WTC11 (cell line): ENCODE results near the gene IFNGR1. TPM values are rescaled to one million over a fixed set of nuclear protein-coding genes. Genes with fewer than 3 reads are reported as not detected.

Experiments
- ATAC-seq: fragments of 200-7000 bp; cut with Tn5 transposase; 2 replicates; pipeline ENCODE4 v1.10.0; 2021; ENCODE audit warnings: mild to moderate bottlenecking, moderate library complexity
- CTCF ChIA-PET: fragments of 300-600 bp; sonication (Branson Sonifier 250); formaldehyde crosslinking; loops from one replicate; lab custom pipeline; 2021; ENCODE audit warnings: antibody characterized with exemption; lab: Charles Lee
- POLR2A ChIA-PET: fragments of 350-600 bp; sonication (Branson Sonifier 250); formaldehyde crosslinking; loops from one replicate; lab custom pipeline; 2021; ENCODE audit warnings: antibody characterized with exemption; lab: Charles Lee
- DNase-seq: peaks from one replicate; pipeline ENCODE4 v3.0.0; 2021; ENCODE audit warnings: low spot score
- H3K27ac Mint-ChIP-seq: 2 replicates; pipeline ENCODE4 v1.8.0; 2021; ENCODE audit warnings: mixed read lengths
- H3K27me3 Mint-ChIP-seq: 2 replicates; pipeline ENCODE4 v1.8.0; 2021; ENCODE audit warnings: low read depth, mild to moderate bottlenecking, moderate library complexity, mixed read lengths
- H3K36me3 Mint-ChIP-seq: 2 replicates; pipeline ENCODE4 v1.8.0; 2021; ENCODE audit warnings: mixed read lengths
- H3K4me1 Mint-ChIP-seq: 2 replicates; pipeline ENCODE4 v1.8.0; 2022; ENCODE audit warnings: mixed read lengths
- H3K4me3 Mint-ChIP-seq: 2 replicates; pipeline ENCODE4 v1.8.0; 2021; ENCODE audit warnings: mild to moderate bottlenecking, moderate library complexity, mixed read lengths
- H3K9me3 Mint-ChIP-seq: 2 replicates; pipeline ENCODE4 v1.8.0; 2021; ENCODE audit warnings: mixed read lengths
- ATF1 ChIP-seq: sonication (generic); formaldehyde crosslinking; IDR thresholded peaks from 2 replicates; pipeline ENCODE4 v1.8.1; 2023; ENCODE audit warnings: mild to moderate bottlenecking, moderate library complexity, missing genetic modification reagents
- ELF4 ChIP-seq: sonication (generic); formaldehyde crosslinking; IDR thresholded peaks from 2 replicates; pipeline ENCODE4 v1.8.1; 2022; ENCODE audit warnings: low read depth, mild to moderate bottlenecking, moderate library complexity, missing genetic modification reagents
- ETV6 ChIP-seq: sonication (generic); formaldehyde crosslinking; IDR thresholded peaks from 2 replicates; pipeline ENCODE4 v1.8.1; 2022; ENCODE audit warnings: mild to moderate bottlenecking, missing genetic modification reagents
- FOXJ3 ChIP-seq: sonication (generic); formaldehyde crosslinking; IDR thresholded peaks from 2 replicates; pipeline ENCODE4 v1.9.0; 2021; ENCODE audit warnings: missing genetic modification reagents, mild to moderate bottlenecking, borderline replicate concordance
- FOXK1 ChIP-seq: sonication (generic); formaldehyde crosslinking; IDR thresholded peaks from 2 replicates; pipeline ENCODE4 v1.8.0; 2022; ENCODE audit warnings: mild to moderate bottlenecking, moderate library complexity, missing genetic modification reagents
- JUN ChIP-seq: sonication (generic); formaldehyde crosslinking; IDR thresholded peaks from 2 replicates; pipeline ENCODE4 v1.8.0; 2023; ENCODE audit warnings: mild to moderate bottlenecking, missing genetic modification reagents
- NFATC4 ChIP-seq: fragments of 250-450 bp; sonication (Bioruptor Pico); IDR thresholded peaks from 2 replicates; pipeline ENCODE4 v1.9.0; 2021; ENCODE audit warnings: mild to moderate bottlenecking
- NR3C1 ChIP-seq: sonication (generic); formaldehyde crosslinking; conservative IDR thresholded peaks from 2 replicates; pipeline ENCODE4 v1.8.1; 2023; ENCODE audit warnings: low read depth, mild to moderate bottlenecking, missing genetic modification reagents
- SMAD4 ChIP-seq: sonication (generic); formaldehyde crosslinking; IDR thresholded peaks from 2 replicates; pipeline ENCODE4 v1.8.0; 2022; ENCODE audit warnings: mild to moderate bottlenecking, missing genetic modification reagents
- TEAD4 ChIP-seq: sonication (generic); formaldehyde crosslinking; IDR thresholded peaks from 2 replicates; pipeline ENCODE4 v1.8.0; 2022; ENCODE audit warnings: mild to moderate bottlenecking, missing genetic modification reagents
- ZNF232 ChIP-seq: sonication (generic); formaldehyde crosslinking; IDR thresholded peaks from 2 replicates; pipeline ENCODE4 v1.8.0; 2022; ENCODE audit warnings: mild to moderate bottlenecking, missing genetic modification reagents
- ZNF396 ChIP-seq: fragments of 250-450 bp; sonication (Bioruptor Pico); IDR thresholded peaks from 2 replicates; pipeline ENCODE4 v1.8.0; 2021; ENCODE audit warnings: mild to moderate bottlenecking, moderate library complexity, borderline replicate concordance
- total RNA-seq: library from RNA; stranded (reverse); gene quantifications from 3 replicates; pipeline ENCODE4 v1.2.3, GENCODE V29; 2021
- TF ChIP-seq, protein P1 (sequence below): sonication (generic); formaldehyde crosslinking; IDR thresholded peaks from 2 replicates; pipeline ENCODE4 v1.8.1; 2023; ENCODE audit warnings: mild to moderate bottlenecking, missing genetic modification reagents, moderate library complexity
- TF ChIP-seq, protein P2 (sequence below): fragments of 250-450 bp; sonication (Bioruptor Pico); IDR thresholded peaks from 2 replicates; pipeline ENCODE4 v2.1.2; 2022; ENCODE audit warnings: mild to moderate bottlenecking, moderate library complexity
- TF ChIP-seq, protein P3 (sequence below): fragments of 250-450 bp; sonication (Bioruptor Pico); IDR thresholded peaks from 2 replicates; pipeline ENCODE4 v1.9.0; 2021; ENCODE audit warnings: moderate library complexity, mild to moderate bottlenecking, inconsistent platforms, borderline replicate concordance
- TF ChIP-seq, protein P4 (sequence below): sonication (generic); formaldehyde crosslinking; IDR thresholded peaks from 2 replicates; pipeline ENCODE4 v1.8.0; 2022; ENCODE audit warnings: mild to moderate bottlenecking, missing genetic modification reagents
- TF ChIP-seq, protein P5 (sequence below): sonication (generic); formaldehyde crosslinking; IDR thresholded peaks from 2 replicates; pipeline ENCODE4 v1.8.1; 2022; ENCODE audit warnings: low read depth, mild to moderate bottlenecking, moderate library complexity, missing genetic modification reagents, borderline replicate concordance
- TF ChIP-seq, protein P6 (sequence below): fragments of 250-450 bp; sonication (Bioruptor Pico); IDR thresholded peaks from 2 replicates; pipeline ENCODE4 v1.9.0; 2021; ENCODE audit warnings: mild to moderate bottlenecking
- TF ChIP-seq, protein P7 (sequence below): fragments of 250-450 bp; sonication (Bioruptor Pico); IDR thresholded peaks from 2 replicates; pipeline ENCODE4 v1.8.0; 2021; ENCODE audit warnings: mild to moderate bottlenecking
- TF ChIP-seq, protein P8 (sequence below): fragments of 250-450 bp; sonication (Bioruptor Pico); conservative IDR thresholded peaks from 2 replicates; pipeline ENCODE4 v1.9.0; 2021; ENCODE audit warnings: mild to moderate bottlenecking
- TF ChIP-seq, protein P9 (sequence below): sonication (generic); formaldehyde crosslinking; IDR thresholded peaks from 2 replicates; pipeline ENCODE4 v1.8.1; 2022; ENCODE audit warnings: missing genetic modification reagents, borderline replicate concordance

Gene IFNGR1
- total RNA-seq, 1 experiment from 2014 or later: 17.6 TPM

DNA sequence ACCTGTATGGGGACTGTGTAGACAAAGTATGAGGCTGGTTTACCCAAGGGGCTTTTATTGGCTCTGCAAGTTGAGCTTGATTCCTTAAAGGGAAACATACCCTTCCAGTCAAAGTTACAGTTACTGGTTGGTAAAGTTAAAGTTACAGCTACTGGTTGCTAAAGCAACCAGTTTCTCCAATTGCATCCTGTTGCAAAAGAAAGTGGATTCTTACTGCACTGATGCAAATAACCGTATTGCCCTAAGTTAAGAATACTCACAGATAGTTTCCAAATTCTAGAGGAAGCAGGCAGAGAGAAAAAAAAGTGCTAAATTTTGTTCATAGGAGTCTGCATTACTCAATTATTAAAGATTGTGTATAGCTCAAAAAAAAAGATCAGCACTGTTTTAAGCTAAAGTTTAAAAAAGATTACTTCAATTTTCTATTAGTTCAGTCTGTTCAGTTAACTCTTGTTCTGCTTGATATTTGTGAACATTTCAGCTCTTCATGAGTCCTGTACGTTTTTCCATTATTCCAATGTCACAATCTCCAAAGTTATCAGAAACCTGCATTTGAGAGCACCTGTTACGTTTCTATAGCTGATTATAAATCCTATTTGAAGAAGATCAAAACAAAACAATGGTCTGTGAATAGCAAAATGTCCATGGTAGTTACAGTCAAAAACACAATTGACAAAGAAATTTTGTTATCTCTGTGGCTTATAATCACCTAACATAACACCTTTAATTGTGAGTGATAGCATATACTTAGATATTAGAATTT is 37.1 kb downstream of the IFNGR1 start:
- H3K4me1 Mint-ChIP-seq: no peaks in the 10 kb centered on the region
- H3K36me3 Mint-ChIP-seq: peaks cover 82% of the 10 kb centered on the region
- no peak overlapping the region for H3K27ac Mint-ChIP-seq
- no peak overlapping the region for H3K4me3 Mint-ChIP-seq
- DNase-seq: no peak
- ATAC-seq: no peak
- peaks cover 87% of the 10 kb centered on the region for H3K9me3 Mint-ChIP-seq
- H3K27me3 Mint-ChIP-seq: peaks cover 16% of the 10 kb centered on the region
- ChIA-PET POLR2A (no interaction called here), CTCF (no interaction called here)
- TF ChIP-seq, protein P1, sequence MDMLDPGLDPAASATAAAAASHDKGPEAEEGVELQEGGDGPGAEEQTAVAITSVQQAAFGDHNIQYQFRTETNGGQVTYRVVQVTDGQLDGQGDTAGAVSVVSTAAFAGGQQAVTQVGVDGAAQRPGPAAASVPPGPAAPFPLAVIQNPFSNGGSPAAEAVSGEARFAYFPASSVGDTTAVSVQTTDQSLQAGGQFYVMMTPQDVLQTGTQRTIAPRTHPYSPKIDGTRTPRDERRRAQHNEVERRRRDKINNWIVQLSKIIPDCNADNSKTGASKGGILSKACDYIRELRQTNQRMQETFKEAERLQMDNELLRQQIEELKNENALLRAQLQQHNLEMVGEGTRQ (CRISPR knock-in tag): no peak
- TF ChIP-seq ATF1: no peak

DNA sequence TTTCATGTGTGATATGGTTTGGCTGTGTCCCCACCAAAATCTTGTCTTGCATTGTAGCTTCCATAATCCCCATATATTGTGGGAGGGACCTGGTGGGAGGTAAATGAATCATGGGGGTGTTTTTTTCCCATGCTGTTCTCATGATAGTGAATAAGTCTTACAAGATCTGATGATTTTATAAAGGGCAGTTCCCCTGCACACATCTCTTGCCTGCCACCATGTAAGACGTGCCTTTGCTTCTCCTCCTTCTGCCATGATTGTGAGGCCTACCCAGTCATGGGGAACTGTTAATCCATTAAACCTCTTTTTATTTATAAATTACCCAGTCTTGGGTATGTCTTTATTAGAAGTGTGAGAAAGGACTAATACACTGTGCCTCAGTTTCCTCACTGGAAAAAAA is 41.6 kb downstream of the IFNGR1 start:
- CTCF ChIA-PET: no interaction called here
- POLR2A ChIA-PET: no interaction called here
- no peak overlapping the region for H3K27ac Mint-ChIP-seq
- ATAC-seq: no peak
- H3K27me3 Mint-ChIP-seq: peaks cover 8% of the 10 kb centered on the region
- no peak overlapping the region for H3K4me3 Mint-ChIP-seq
- TF ChIP-seq, protein P2, sequence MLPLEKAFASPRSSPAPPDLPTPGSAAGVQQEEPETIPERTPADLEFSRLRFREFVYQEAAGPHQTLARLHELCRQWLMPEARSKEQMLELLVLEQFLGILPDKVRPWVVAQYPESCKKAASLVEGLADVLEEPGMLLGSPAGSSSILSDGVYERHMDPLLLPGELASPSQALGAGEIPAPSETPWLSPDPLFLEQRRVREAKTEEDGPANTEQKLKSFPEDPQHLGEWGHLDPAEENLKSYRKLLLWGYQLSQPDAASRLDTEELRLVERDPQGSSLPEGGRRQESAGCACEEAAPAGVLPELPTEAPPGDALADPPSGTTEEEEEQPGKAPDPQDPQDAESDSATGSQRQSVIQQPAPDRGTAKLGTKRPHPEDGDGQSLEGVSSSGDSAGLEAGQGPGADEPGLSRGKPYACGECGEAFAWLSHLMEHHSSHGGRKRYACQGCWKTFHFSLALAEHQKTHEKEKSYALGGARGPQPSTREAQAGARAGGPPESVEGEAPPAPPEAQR (CRISPR knock-in tag): no peak
- TF ChIP-seq NFATC4 (CRISPR knock-in tag) (no peak), SMAD4 (CRISPR knock-in tag) (no peak), JUN (no peak), ZNF396 (CRISPR knock-in tag) (no peak), ETV6 (no peak), FOXK1 (CRISPR knock-in tag) (no peak), FOXJ3 (no peak), NR3C1 (CRISPR knock-in tag) (no peak), ZNF232 (CRISPR knock-in tag) (no peak), TEAD4 (no peak), ELF4 (CRISPR knock-in tag) (no peak)
- TF ChIP-seq, protein P3, sequence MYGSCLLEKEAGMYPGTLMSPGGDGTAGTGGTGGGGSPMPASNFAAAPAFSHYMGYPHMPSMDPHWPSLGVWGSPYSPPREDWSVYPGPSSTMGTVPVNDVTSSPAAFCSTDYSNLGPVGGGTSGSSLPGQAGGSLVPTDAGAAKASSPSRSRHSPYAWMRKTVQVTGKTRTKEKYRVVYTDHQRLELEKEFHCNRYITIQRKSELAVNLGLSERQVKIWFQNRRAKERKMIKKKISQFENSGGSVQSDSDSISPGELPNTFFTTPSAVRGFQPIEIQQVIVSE (CRISPR knock-in tag): no peak
- TF ChIP-seq, protein P4, sequence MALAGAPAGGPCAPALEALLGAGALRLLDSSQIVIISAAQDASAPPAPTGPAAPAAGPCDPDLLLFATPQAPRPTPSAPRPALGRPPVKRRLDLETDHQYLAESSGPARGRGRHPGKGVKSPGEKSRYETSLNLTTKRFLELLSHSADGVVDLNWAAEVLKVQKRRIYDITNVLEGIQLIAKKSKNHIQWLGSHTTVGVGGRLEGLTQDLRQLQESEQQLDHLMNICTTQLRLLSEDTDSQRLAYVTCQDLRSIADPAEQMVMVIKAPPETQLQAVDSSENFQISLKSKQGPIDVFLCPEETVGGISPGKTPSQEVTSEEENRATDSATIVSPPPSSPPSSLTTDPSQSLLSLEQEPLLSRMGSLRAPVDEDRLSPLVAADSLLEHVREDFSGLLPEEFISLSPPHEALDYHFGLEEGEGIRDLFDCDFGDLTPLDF (CRISPR knock-in tag): no peak
- TF ChIP-seq, protein P5, sequence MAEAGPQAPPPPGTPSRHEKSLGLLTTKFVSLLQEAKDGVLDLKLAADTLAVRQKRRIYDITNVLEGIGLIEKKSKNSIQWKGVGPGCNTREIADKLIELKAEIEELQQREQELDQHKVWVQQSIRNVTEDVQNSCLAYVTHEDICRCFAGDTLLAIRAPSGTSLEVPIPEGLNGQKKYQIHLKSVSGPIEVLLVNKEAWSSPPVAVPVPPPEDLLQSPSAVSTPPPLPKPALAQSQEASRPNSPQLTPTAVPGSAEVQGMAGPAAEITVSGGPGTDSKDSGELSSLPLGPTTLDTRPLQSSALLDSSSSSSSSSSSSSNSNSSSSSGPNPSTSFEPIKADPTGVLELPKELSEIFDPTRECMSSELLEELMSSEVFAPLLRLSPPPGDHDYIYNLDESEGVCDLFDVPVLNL: no peak
- TF ChIP-seq, protein P6, sequence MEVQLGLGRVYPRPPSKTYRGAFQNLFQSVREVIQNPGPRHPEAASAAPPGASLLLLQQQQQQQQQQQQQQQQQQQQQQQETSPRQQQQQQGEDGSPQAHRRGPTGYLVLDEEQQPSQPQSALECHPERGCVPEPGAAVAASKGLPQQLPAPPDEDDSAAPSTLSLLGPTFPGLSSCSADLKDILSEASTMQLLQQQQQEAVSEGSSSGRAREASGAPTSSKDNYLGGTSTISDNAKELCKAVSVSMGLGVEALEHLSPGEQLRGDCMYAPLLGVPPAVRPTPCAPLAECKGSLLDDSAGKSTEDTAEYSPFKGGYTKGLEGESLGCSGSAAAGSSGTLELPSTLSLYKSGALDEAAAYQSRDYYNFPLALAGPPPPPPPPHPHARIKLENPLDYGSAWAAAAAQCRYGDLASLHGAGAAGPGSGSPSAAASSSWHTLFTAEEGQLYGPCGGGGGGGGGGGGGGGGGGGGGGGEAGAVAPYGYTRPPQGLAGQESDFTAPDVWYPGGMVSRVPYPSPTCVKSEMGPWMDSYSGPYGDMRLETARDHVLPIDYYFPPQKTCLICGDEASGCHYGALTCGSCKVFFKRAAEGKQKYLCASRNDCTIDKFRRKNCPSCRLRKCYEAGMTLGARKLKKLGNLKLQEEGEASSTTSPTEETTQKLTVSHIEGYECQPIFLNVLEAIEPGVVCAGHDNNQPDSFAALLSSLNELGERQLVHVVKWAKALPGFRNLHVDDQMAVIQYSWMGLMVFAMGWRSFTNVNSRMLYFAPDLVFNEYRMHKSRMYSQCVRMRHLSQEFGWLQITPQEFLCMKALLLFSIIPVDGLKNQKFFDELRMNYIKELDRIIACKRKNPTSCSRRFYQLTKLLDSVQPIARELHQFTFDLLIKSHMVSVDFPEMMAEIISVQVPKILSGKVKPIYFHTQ (CRISPR knock-in tag): no peak
- TF ChIP-seq, protein P7, sequence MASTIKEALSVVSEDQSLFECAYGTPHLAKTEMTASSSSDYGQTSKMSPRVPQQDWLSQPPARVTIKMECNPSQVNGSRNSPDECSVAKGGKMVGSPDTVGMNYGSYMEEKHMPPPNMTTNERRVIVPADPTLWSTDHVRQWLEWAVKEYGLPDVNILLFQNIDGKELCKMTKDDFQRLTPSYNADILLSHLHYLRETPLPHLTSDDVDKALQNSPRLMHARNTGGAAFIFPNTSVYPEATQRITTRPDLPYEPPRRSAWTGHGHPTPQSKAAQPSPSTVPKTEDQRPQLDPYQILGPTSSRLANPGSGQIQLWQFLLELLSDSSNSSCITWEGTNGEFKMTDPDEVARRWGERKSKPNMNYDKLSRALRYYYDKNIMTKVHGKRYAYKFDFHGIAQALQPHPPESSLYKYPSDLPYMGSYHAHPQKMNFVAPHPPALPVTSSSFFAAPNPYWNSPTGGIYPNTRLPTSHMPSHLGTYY (CRISPR knock-in tag): no peak
- TF ChIP-seq, protein P8, sequence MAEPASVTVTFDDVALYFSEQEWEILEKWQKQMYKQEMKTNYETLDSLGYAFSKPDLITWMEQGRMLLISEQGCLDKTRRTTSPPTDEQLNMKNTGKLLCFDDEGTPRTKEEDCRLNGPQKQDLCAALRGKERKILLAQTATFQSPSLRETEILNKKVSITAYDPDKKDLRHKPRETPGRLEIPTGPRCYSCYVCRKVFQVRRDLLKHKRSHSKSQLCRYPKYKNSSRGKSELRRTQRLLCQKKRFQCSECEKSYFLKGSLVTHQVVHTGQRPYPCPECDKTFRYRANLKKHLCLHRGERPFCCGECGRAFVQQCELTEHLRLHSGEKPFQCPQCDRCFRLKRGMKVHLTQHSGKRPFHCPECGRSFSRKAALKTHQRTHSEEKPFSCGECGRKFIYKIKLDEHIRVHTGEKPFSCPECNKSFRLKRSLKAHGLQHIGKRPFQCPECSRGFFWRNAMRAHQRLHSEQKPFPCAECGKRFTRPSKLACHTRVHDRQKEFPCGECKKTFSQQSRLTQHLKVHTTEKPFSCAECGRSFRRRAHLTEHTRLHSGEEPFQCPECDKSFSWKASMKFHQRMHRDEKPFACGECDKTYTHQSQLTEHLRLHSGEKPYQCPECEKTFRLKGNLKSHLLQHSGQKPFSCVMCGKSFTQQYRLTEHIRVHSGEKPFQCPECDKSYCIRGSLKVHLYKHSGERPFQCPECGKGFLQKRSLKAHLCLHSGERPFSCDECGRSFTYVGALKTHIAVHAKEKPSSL (CRISPR knock-in tag): no peak
- TF ChIP-seq, protein P9, sequence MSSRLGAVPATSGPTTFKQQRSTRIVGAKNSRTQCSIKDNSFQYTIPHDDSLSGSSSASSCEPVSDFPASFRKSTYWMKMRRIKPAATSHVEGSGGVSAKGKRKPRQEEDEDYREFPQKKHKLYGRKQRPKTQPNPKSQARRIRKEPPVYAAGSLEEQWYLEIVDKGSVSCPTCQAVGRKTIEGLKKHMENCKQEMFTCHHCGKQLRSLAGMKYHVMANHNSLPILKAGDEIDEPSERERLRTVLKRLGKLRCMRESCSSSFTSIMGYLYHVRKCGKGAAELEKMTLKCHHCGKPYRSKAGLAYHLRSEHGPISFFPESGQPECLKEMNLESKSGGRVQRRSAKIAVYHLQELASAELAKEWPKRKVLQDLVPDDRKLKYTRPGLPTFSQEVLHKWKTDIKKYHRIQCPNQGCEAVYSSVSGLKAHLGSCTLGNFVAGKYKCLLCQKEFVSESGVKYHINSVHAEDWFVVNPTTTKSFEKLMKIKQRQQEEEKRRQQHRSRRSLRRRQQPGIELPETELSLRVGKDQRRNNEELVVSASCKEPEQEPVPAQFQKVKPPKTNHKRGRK (CRISPR knock-in tag): no peak
- H3K36me3 Mint-ChIP-seq: peaks cover 55% of the 10 kb centered on the region
- DNase-seq: no peak
- peaks cover 74% of the 10 kb centered on the region for H3K9me3 Mint-ChIP-seq
- peaks cover 3% of the 10 kb centered on the region for H3K4me1 Mint-ChIP-seq
